PC-3 (cell line): ENCODE measurements around the gene TNFSF10.

Experiments
- EZH2 ChIP-seq: fragments of 300-600 bp; sonication (generic); IDR thresholded peaks from one replicate; pipeline ENCODE4 v1.6.1; 2017; ENCODE audit warnings: antibody characterized with exemption, mild to moderate bottlenecking, low read length; ENCODE audit not compliant: unreplicated experiment
- EZH2phosphoT487 ChIP-seq: fragments of 300-600 bp; sonication (generic); IDR thresholded peaks from 2 replicates; pipeline ENCODE4 v1.6.1; 2018; ENCODE audit warnings: mild to moderate bottlenecking, antibody characterized with exemption, low read length, borderline replicate concordance
- TF ChIP-seq, protein P1 (sequence below): fragments of 300-600 bp; sonication (generic); conservative IDR thresholded peaks from 2 replicates; pipeline ENCODE4 v1.5.1; 2017; ENCODE audit warnings: antibody characterized with exemption, low read depth, mild to moderate bottlenecking, low read length

DNA sequence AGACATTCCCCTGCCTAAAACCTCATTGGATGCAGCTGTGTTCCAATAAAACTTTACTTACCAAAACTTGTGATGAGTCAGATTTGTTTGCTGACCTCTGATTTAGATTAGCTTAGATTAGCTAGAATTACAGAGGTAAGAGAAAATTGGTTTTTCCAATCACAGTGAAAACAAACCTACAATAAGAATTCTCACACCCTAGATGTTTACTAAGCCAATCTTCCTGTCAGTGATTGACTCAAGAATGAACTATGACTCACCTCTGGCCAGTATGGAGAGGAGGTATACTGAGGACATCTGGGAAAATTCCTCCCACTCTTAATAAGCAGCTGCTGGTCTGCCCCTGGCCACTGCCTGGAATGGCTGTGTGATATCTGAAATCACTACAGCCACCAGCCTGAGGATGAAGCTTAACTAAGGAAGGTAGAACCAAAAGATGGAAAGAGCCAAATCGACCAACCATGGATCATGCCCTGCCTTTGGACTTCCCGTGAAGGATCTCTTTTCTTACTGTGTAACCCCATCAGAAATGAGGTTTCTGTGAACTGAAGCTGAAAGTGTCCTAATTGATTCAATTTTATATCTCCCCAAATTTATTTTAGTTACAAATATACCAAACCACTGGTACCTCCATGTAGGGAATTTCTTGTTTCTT lies 55.9 kb downstream of the TNFSF10 start:
- TF ChIP-seq EZH2phosphoT487 (no peak), EZH2 (no peak)
- TF ChIP-seq, protein P1, sequence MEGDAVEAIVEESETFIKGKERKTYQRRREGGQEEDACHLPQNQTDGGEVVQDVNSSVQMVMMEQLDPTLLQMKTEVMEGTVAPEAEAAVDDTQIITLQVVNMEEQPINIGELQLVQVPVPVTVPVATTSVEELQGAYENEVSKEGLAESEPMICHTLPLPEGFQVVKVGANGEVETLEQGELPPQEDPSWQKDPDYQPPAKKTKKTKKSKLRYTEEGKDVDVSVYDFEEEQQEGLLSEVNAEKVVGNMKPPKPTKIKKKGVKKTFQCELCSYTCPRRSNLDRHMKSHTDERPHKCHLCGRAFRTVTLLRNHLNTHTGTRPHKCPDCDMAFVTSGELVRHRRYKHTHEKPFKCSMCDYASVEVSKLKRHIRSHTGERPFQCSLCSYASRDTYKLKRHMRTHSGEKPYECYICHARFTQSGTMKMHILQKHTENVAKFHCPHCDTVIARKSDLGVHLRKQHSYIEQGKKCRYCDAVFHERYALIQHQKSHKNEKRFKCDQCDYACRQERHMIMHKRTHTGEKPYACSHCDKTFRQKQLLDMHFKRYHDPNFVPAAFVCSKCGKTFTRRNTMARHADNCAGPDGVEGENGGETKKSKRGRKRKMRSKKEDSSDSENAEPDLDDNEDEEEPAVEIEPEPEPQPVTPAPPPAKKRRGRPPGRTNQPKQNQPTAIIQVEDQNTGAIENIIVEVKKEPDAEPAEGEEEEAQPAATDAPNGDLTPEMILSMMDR, result no peak
